IMR-90 (cell line): ENCODE measurements around the gene PLCG2. TPM values are rescaled to one million over a fixed set of nuclear protein-coding genes. Genes with fewer than 3 reads are reported as not detected.

Experiments used
- ATAC-seq: fragments of 200-7000 bp; cut with Tn5 transposase; 2 replicates; pipeline ENCODE4 v1.9.1; 2020; ENCODE audit warnings: low read depth, mild to moderate bottlenecking, moderate library complexity
- BruUV-seq: library from RNA; stranded (reverse); fragments of 400-500 nt; replicated peaks from 2 replicates; lab custom pipeline; 2021; lab: Mats Ljungman, UMichigan
- CTCF ChIA-PET: fragments of 300-600 bp; formaldehyde crosslinking; extraction: SDS; loops from one replicate; lab custom pipeline; 2021; ENCODE audit warnings: antibody characterized with exemption; lab: Yijun Ruan, JAX
- POLR2A ChIA-PET: fragments of 300-600 bp; sonication (Branson Sonifier 250); formaldehyde crosslinking; loops from one replicate; lab custom pipeline; 2022; ENCODE audit warnings: antibody characterized with exemption; ENCODE audit not compliant: unreplicated experiment; lab: Charles Lee
- DNase-seq: peaks from one replicate; pipeline ENCODE4 v3.0.0; 2013
- H2AFZ ChIP-seq: replicated peaks from 2 replicates; pipeline ENCODE3; 2013; ENCODE audit warnings: low read length, mild to moderate bottlenecking; ENCODE audit not compliant: poor library complexity
- H2AK5ac ChIP-seq: 2 replicates; pipeline ENCODE4 v1.6.1; 2013; ENCODE audit warnings: low read depth, low read length, inconsistent platforms
- H2AK9ac ChIP-seq: replicated peaks from 2 replicates; pipeline ENCODE3; 2013; ENCODE audit warnings: mild to moderate bottlenecking, low read depth, low read length, moderate library complexity; ENCODE audit not compliant: poor library complexity
- H2BK120ac ChIP-seq: 2 replicates; pipeline ENCODE4 v1.6.1; 2013; ENCODE audit warnings: low read depth, low read length, inconsistent platforms
- H2BK15ac ChIP-seq: 3 replicates; pipeline ENCODE4 v1.6.1; 2013; ENCODE audit warnings: low read depth, low read length, inconsistent platforms
- H2BK20ac ChIP-seq: 2 replicates; pipeline ENCODE4 v1.6.1; 2013; ENCODE audit warnings: low read depth, mild to moderate bottlenecking, inconsistent platforms, low read length, moderate library complexity
- H2BK5ac ChIP-seq: 2 replicates; pipeline ENCODE4 v1.6.1; 2013; ENCODE audit warnings: mild to moderate bottlenecking, low read depth, low read length, inconsistent platforms; ENCODE audit not compliant: poor library complexity, severe bottlenecking
- H3K14ac ChIP-seq: replicated peaks from 2 replicates; pipeline ENCODE4 v1.6.1; 2013; ENCODE audit warnings: low read depth, low read length, inconsistent platforms
- H3K18ac ChIP-seq: 2 replicates; pipeline ENCODE4 v1.6.1; 2013; ENCODE audit warnings: low read depth, low read length, control low read depth
- H3K23ac ChIP-seq: 2 replicates; pipeline ENCODE4 v1.6.1; 2013; ENCODE audit warnings: low read depth, low read length, inconsistent platforms
- H3K27ac ChIP-seq: 2 replicates; pipeline ENCODE4 v1.5.1; 2013; ENCODE audit warnings: mild to moderate bottlenecking, control low read depth, low read length; ENCODE audit not compliant: insufficient read depth
- H3K27me3 ChIP-seq: 2 replicates; pipeline ENCODE4 v1.6.1; 2013; ENCODE audit warnings: low read length; ENCODE audit not compliant: control insufficient read depth, insufficient read depth
- H3K36me3 ChIP-seq: 2 replicates; pipeline ENCODE4 v1.6.1; 2013; ENCODE audit warnings: low read length, mixed read lengths; ENCODE audit not compliant: control insufficient read depth, insufficient read depth
- H3K4ac ChIP-seq: 2 replicates; pipeline ENCODE4 v1.6.1; 2013; ENCODE audit warnings: low read depth, low read length, inconsistent platforms
- H3K4me1 ChIP-seq: 2 replicates; pipeline ENCODE4 v1.6.1; 2013; ENCODE audit warnings: low read length, mixed read lengths; ENCODE audit not compliant: control insufficient read depth, insufficient read depth
- H3K4me2 ChIP-seq: 2 replicates; pipeline ENCODE4 v1.6.1; 2013; ENCODE audit warnings: low read depth, mild to moderate bottlenecking, control low read depth, low read length, moderate library complexity
- H3K4me3 ChIP-seq: 2 replicates; pipeline ENCODE4 v1.5.1; 2013; ENCODE audit warnings: low read depth, mild to moderate bottlenecking, control low read depth, low read length, moderate library complexity; ENCODE audit not compliant: insufficient read depth
- H3K56ac ChIP-seq: 2 replicates; pipeline ENCODE4 v1.6.1; 2013; ENCODE audit warnings: low read length, inconsistent platforms; ENCODE audit not compliant: insufficient read depth; ENCODE audit errors: extremely low read depth
- H3K79me1 ChIP-seq, 2 experiments: 2 replicates each; pipeline ENCODE4 v1.6.1; 2013; ENCODE audit warnings: low read length in 2 of 2, inconsistent platforms in 1 of 2, low read depth in 1 of 2
- H3K9ac ChIP-seq: 2 replicates; pipeline ENCODE4 v1.6.1; 2013; ENCODE audit warnings: low read depth, low read length, control low read depth
- H3K9me1 ChIP-seq: 2 replicates; pipeline ENCODE4 v1.6.1; 2013; ENCODE audit warnings: low read length, inconsistent platforms; ENCODE audit not compliant: insufficient read depth
- H3K9me3 ChIP-seq: 2 replicates; pipeline ENCODE4 v1.6.1; 2013; ENCODE audit warnings: low read length; ENCODE audit not compliant: control insufficient read depth, insufficient read depth
- H4K20me1 ChIP-seq: 2 replicates; pipeline ENCODE4 v1.6.1; 2013; ENCODE audit warnings: low read length, inconsistent platforms; ENCODE audit not compliant: insufficient read depth
- H4K5ac ChIP-seq: 2 replicates; pipeline ENCODE4 v1.6.1; 2013; ENCODE audit warnings: mild to moderate bottlenecking, low read depth, low read length, control low read depth
- H4K8ac ChIP-seq, 2 experiments: 2 replicates each; pipeline ENCODE4 v1.6.1; 2013; ENCODE audit warnings: low read depth in 2 of 2, low read length in 2 of 2, control low read depth in 1 of 2, inconsistent platforms in 1 of 2
- H4K91ac ChIP-seq: 2 replicates; pipeline ENCODE4 v1.6.1; 2013; ENCODE audit warnings: low read depth, low read length, inconsistent platforms; ENCODE audit not compliant: insufficient read depth
- FOS ChIP-seq: fragments of 150-350 bp; IDR thresholded peaks from 2 replicates; pipeline ENCODE4 v1.6.1; 2016; ENCODE audit warnings: low read depth, low read length
- MAZ ChIP-seq: IDR thresholded peaks from 2 replicates; pipeline ENCODE4 v1.6.1; 2012; ENCODE audit warnings: low read depth, mild to moderate bottlenecking, low read length, improper control_type of control experiment, moderate library complexity, borderline replicate concordance
- MXI1 ChIP-seq: IDR thresholded peaks from 2 replicates; pipeline ENCODE4 v1.6.1; 2012; ENCODE audit warnings: low read depth, mild to moderate bottlenecking, low read length, moderate library complexity, borderline replicate concordance
- POLR2A ChIP-seq: IDR thresholded peaks from 2 replicates; pipeline ENCODE4 v1.6.1; 2012; ENCODE audit warnings: mild to moderate bottlenecking, low read depth, low read length
- RAD21 ChIP-seq: IDR thresholded peaks from 2 replicates; pipeline ENCODE4 v1.6.1; 2012; ENCODE audit warnings: low read length, improper control_type of control experiment
- WGBS, 2 experiments: methylation state at CpG; one replicate each; pipeline versions ENCODE4 v1.1.5 to v1.1.7; 2013; ENCODE audit warnings: missing lambda C conversion rate in 2 of 2; ENCODE audit not compliant: insufficient read length in 1 of 2; ENCODE audit errors: extremely low coverage in 2 of 2; 5-methylcytosine and 5-hydroxymethylcytosine counted together
- dilution Hi-C: fragments of 300-500 bp; cut with HindIII; formaldehyde crosslinking; loops from one replicate; pipeline ENCODE4 v1.14.3; 2018; ENCODE audit warnings: low sequenced_read_pairs; ENCODE audit not compliant: unreplicated experiment
- in situ Hi-C: fragments of 300-500 bp; cut with MboI; formaldehyde crosslinking; loops from 3 replicates; pipeline ENCODE4 v1.14.3; 2019; ENCODE audit warnings: low sequenced_read_pairs, inconsistent platforms, mixed read lengths
- intact Hi-C: fragments of 100-400 bp; cut with micrococcal nuclease; formaldehyde crosslinking; loops from 2 replicates; pipeline ENCODE4 v1.10.0; 2022
- polyA plus RNA-seq, 3 experiments: library from polyadenylated mRNA; depleted of rRNA; stranded (reverse); fragments of >200 nt; gene quantifications; 2 replicates each; pipeline ENCODE4 v1.2.3, GENCODE V29; 2012; ENCODE audit warnings: low replicate concordance in 1 of 3
- total RNA-seq: library from RNA; depleted of rRNA; stranded (reverse); fragments of >200 nt; gene quantifications from 2 replicates; pipeline ENCODE4 v1.2.3, GENCODE V29; 2012
- TF ChIP-seq, protein P1 (sequence below): fragments of 150-350 bp; IDR thresholded peaks from 2 replicates; pipeline ENCODE4 v1.6.1; 2016; ENCODE audit warnings: low read depth, mild to moderate bottlenecking, low read length, moderate library complexity, borderline replicate concordance
- TF ChIP-seq, protein P2 (sequence below): fragments of 150-350 bp; IDR thresholded peaks from 2 replicates; pipeline ENCODE4 v1.6.1; 2017; ENCODE audit warnings: mild to moderate bottlenecking, antibody characterized with exemption, low read length, low read depth

The PLCG2 gene
- total and polyA plus RNA-seq, 2 of the 4 experiments (the other 2 are of a cell fraction) = 0.14 to 0.18 TPM

DNA sequence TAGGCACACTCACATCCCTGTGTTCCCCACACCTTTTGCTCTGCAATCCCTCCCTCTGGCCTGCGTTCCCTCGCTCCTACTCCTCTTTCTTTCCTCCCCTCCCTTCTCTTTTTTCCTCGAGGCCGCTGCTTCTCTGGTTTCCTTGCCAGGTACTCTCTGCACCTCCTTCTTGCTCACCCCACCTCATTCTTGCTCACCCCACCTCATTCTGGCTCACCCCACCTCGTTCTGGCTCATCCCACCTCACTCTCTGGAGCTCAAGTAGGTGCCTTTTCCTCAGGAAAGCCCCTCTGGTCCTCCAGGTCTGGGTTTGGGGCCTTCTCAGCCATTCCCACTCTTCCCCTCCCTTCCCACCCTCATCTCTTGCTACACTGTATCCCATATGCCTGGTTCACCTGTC is 103.5 kb downstream of the PLCG2 start:
- Histone ChIP-seq H3K14ac (no peak overlapping the region), H3K4ac (no peak overlapping the region), H4K8ac (no peak overlapping the region), H3K4me1 (no peaks in the 10 kb centered on the region), H3K27ac (no peak overlapping the region), H3K36me3 (no peaks in the 10 kb centered on the region), H2AFZ (no peak overlapping the region), H3K9me3 (no peaks in the 10 kb centered on the region), H4K20me1 (no peaks in the 10 kb centered on the region), H3K9ac (no peak overlapping the region), H2AK9ac (no peak overlapping the region), H2BK120ac (no peak overlapping the region), H3K9me1 (no peaks in the 10 kb centered on the region), H3K18ac (no peak overlapping the region), H2BK20ac (no peak overlapping the region), H3K23ac (no peak overlapping the region), H3K79me1 (no peaks in the 10 kb centered on the region), H2BK5ac (no peak overlapping the region), H2AK5ac (no peak overlapping the region), H2BK15ac (no peak overlapping the region), H3K56ac (no peak overlapping the region), H3K27me3 (peaks cover 4% of the 10 kb centered on the region; the same call in 1 of the 2 replicates), H4K5ac (no peak overlapping the region), H4K91ac (no peak overlapping the region), H3K4me2 (no peak overlapping the region), H3K4me3 (no peak overlapping the region)
- dilution Hi-C loops (no loop called here), intact Hi-C loops (no loop called here), in situ Hi-C loops (no loop called here)
- TF ChIP-seq POLR2A (no peak), FOS (no peak), MXI1 (no peak), RAD21 (no peak), MAZ (no peak)
- TF ChIP-seq, protein P1, sequence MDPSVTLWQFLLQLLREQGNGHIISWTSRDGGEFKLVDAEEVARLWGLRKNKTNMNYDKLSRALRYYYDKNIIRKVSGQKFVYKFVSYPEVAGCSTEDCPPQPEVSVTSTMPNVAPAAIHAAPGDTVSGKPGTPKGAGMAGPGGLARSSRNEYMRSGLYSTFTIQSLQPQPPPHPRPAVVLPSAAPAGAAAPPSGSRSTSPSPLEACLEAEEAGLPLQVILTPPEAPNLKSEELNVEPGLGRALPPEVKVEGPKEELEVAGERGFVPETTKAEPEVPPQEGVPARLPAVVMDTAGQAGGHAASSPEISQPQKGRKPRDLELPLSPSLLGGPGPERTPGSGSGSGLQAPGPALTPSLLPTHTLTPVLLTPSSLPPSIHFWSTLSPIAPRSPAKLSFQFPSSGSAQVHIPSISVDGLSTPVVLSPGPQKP = no peak
- TF ChIP-seq, protein P2, sequence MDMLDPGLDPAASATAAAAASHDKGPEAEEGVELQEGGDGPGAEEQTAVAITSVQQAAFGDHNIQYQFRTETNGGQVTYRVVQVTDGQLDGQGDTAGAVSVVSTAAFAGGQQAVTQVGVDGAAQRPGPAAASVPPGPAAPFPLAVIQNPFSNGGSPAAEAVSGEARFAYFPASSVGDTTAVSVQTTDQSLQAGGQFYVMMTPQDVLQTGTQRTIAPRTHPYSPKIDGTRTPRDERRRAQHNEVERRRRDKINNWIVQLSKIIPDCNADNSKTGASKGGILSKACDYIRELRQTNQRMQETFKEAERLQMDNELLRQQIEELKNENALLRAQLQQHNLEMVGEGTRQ = no peak
- ChIA-PET CTCF (no interaction called here), POLR2A (no interaction called here)
- WGBS, 2 experiments = 30% methylated on average over 3 of the region's 5 CpGs; no CpG with 5 or more reads in 1 of the 2 experiments
- DNase-seq = no peak
- no peak for ATAC-seq
- no TSS peak for BruUV-seq
